GM18499 (cell line): ENCODE results near the gene SLX4.
A peak's percentile ranks its signal among the peaks of the same experiment; 100 is the strongest.
"Not testable (repeated sequence)": the region's sequence is repeated elsewhere in the genome, so short reads cannot be mapped to it uniquely, and the experiment has no call there.

Source experiments
- ATAC-seq: cut with Tn5 transposase; IDR thresholded peaks from one replicate; pipeline ENCODE4 v1.9.1; 2021; ENCODE audit warnings: moderate number of reproducible peaks; ENCODE audit not compliant: insufficient read depth, unreplicated experiment

Gene SLX4

DNA sequence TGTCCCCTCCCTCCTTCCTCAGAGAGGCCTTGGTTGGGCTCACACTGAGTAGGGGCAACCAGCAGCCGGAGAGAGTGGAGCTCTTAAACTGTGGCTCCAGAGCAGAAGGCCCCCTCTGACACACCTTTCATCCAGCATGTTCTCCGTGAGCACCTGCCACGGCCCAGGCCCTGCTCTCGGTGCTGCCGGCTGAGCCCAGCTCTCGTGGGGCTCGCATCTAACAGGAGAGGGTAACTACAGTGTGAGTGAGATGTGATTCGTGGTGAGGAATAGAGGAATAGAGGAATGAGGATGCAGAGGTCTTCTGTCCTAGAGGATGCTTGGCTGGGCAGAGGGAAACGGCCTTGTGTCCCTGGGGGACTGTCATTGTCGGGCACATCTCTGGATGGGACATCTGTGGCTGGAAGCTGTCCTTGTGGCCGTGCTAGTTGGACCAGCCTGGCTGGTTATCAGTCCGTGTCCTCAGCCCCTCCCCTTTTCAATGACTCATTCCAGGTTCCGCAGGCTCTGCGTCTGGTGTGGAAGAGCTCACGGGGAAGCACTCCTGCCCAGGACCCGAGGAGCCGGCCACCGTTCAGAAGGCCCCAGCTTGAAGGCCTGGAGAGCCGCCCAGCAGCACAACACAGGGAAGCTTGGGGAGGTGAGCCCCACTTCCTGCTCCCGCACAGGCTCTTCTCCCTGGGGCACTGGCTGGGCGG lies 31.1 kb upstream of the SLX4 start:
- no peak for ATAC-seq

DNA sequence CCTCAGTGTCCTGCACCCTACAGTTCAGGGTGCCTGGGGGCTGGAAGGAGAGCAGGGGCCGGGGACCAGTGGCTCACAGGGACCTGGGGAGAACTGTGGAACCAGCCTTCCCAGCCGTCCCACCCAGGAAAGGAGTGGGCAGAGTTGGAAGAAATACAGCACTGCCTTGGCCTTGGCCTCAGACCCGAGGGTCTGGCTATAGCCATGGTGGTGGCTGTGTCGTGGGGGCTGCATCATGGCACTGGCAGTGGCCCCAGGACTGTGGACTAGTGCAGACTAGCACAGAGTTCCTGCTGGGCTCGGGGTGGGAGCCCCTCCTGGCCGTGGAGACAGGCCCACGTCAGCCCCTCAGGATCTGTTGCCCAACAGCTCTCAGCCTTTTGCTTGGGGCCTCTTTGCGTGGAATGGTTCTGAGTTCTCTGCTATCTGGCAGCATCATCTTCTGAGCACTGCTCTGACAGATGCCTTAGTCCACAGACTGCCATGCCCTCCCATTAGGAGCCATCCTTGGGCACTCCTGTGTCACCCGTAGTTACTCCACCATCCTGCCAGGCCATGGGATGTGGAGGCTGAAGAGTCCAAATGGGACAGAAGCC lies 30.5 kb upstream of the SLX4 start:
- no peak for ATAC-seq

DNA sequence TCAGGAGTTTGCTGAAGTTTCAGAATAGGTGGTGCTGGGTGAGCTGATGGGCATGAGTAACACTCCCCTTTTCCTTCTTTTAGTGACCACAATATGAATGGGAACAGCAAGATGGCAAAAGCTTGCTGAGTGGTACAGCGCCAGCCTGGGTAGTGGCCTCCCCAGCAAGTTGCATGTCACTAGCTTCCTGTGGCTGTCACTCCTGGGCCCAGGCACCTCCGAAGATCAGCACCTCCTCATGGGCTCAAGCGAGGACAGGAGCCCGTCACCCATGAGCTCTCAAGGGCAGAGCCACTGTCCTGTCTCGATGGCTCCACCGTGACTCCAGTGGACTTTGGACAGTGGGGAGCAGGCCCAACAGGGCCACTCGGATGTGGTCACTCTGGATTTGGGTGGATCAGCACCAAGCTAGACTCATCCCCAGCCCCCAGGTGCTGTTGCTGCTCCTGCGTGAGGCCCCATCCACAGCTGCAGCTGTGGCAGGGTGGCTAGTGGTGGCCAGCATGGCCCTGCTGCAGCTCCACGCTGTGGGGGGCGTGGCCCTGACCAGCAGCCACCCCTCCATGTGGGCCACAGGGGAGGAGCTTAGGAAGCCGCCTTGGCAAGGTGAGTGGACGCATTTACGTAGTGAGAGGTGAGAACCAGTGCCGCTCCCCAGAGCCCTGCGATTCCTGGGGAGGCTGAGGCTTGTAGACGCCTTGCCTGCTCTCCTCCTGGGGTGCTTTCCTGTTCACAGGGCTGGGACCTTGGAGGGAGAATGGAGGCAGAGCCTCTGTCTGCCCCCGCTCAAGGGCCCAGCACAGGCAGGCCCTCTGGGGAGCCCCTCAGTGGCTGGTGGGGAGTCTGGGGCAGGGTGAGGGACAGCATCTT lies 29.5 kb upstream of the SLX4 start:
- no peak for ATAC-seq

DNA sequence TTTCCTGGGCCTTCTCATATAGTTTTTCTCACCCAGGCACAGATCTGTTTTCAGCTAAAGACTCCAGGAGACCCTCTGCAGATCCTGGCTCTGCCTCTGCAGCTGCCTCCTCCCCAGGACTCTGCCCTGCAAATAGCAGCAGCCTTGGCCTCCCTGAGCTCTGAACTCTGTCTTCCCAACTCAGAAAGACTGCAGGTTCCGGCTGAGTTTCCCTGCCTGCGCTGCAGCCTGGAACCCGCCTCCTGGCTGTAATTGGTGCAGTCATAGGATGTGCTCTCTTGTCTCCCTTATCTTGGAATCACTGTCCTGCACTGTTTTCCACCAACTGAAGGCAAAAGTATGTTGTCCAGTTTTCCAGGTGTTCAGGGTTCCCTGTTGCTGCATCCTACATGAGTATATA lies 28.8 kb upstream of the SLX4 start:
- ATAC-seq = no peak

DNA sequence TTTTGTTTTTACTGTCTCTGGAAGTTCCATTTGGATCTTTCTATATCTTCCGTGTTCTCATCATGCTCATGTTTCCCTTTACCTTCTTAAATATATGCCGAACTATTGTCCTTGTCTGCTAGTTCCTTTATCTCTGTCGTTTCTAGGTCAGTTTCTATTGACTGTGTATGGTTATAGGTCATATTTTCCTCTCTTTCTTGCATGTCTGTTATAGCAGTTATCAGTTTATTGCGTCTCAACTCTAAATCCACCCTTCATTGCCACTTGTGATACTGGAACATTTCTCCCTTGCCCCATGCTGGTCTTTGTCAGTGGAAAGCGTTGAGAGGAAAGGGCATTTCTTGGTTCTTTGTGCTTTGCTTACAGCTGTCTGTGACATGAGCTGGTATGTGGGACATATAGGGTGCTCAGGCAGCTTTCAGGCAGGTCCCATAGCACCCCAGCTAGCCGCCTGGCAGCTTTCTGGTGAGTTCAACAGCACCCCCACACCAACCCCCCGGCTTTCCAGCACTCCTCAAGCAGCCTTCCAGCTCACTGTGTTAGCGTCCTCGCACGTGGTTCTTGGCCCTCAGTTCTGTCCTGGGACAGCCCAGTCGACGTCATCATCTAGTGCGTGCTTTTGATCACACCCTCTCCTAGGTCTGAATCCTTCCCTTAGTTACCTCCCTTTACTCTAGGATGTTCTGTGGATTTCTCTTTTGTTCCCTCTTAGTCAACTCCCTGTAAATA lies 27.7 kb upstream of the SLX4 start:
- no peak for ATAC-seq

DNA sequence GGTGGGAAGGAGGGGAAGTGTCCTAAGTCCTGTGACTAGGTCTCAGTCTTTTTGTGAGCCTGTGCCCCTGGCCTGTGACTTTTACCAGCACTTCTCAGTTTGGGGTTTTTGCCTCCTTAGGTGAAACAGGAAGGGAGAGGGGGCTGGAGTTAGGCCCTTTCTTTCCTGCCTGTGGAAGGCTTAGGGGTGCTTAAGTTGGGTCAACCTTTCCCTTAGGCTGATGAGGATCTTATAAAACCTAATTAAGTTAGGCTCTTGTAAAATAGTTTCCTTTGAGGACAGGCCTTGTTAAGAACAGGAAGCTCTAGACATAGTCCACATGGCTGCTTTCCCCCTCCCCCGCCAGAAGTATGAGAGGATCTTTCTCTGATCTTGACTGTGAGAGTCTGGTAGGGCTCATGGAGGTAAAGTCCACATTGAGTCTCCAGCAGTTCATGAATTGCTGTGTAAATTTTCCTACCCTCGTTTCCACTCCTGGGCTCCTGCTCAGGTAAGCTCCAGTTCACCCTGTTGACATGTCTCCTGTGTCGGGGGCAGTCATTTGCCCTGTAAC lies 26.0 kb upstream of the SLX4 start:
- no peak for ATAC-seq

DNA sequence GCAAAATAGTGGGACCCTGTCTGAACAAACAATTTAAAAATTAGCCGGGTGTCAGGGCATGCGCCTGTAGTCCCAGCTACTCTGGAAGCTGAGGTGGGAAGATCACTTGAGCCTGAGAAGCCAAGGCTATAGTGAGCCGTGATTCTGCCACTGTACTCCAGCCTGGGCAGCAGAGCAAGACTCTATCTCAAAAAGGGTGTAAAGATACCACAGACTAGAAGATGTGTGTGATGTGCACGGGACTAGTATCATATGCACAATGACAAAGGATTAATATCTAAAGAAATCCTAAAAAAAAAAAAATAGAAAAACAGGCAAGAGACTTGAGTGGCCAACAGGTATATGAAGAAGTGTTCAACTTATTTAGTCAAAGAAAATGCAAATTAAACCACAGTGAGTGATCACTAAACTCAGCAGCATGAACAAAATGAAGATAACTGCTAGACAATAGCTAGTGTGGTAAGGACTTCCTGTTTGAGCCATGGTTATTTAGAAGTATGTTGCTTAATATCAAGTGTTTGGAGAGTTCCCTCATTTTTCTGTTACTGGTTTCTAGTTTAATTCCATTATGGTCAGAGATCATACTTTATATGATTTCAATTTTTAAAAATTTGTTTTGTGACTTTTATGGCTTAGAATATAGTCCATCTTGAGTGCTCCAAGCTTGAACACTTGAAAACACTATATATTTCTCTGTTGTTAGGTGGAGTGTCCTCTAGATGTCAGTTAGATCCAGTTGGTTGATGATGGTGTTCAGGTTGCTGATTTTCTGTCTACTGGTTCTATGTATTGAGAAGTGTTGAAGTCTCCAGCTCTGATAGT lies 14.7 kb upstream of the SLX4 start:
- ATAC-seq = peak; percentile 53

DNA sequence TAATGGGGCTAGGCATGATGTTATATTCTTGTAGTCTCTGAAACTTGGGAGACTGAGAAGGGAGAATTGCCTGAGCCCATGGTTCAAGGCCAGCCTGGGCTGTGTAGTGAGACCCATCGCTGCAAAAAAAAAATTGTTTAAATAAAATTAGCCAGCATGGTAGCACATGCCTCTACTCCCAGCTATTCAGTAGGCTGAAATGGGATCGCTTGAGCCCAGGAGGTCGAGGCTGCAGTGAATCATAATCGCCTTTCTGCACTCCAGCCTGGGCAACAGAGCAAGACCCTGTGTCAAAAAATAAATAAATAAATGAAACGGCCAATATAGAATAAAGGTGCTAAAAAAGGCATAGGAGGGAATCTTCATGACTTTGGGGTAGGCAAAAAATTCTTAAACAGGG lies 13.9 kb upstream of the SLX4 start:
- no peak for ATAC-seq

DNA sequence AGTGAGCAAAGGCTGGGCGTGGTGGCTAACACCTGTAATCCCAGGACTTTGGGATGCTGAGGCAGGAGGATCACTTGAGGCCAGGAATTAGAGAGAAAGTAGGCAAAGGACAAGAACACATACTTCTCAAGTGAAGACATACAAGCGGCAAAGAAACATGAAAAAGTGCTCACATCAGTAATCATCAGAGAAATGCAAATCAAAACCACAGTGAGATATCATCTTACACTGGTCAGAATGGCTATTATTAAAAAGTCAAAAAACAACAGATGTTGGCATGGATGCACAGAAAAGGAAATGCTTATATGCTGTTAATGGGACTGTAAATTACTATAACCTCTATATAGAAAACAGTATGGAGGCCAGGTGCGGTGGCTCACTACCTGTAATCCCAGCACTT lies 12.2 kb upstream of the SLX4 start:
- ATAC-seq = no peak

DNA sequence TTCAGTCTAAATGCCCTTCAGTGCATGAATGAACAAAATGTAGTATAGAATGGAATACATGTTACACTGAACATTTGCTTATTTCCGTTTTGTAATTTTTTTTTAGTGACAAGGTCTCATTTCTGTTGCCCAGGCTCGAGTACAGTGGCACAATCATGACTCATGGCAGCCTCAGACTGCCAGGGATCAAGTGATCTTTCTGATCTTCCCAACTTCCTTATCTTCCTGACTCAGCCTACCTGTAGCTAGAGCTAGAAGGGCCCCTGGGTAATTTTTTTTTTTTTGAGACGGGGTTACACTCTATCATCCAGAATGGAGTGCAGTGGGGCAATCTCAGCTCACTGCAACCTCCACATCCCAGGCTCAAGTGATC lies 7.3 kb upstream of the SLX4 start:
- no peak for ATAC-seq

DNA sequence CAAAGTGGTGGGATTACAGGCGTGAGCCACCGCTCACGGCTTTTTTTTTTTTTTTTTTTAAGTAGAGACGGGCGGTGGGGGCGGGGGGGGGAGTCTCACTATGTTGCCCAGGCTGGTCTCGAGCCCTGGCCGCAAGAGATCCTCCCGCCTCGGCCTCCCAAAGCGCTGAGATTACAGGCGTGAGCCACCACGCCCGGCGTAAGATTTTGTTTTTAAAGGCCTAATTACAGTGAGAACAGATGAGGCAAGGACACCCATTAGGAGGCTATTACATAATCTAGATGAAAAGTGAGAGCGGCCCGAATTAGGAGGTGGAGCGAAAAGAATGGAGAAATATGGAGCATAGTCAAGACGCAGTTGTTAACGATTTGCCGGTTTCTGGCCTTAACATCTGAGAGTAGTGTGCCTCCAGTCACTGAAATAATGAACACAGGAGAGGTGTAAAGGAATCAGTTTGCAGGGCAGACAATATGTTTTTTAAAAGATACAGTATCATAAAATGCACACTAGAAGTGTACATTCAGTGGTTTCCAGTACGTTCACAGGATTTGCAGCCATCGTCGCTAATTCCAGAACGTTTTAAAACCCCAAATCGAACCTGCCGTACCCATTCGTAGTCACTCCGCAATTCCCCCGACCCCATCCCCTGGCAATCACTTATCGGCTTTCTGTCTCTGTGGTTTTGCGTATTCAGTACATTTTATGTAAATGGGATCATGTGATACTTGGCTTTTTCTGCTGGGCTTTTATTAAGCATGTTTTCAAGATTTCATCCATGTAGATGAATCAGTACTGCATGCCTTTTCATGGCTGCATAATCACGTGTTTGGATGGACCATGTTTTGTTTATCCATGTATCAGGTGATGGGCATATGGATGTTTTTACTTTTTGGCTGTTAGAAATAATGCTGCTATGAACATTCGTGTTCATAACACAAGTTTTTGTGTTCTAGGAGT lies 1.4 kb upstream of the SLX4 start:
- no peak for ATAC-seq

DNA sequence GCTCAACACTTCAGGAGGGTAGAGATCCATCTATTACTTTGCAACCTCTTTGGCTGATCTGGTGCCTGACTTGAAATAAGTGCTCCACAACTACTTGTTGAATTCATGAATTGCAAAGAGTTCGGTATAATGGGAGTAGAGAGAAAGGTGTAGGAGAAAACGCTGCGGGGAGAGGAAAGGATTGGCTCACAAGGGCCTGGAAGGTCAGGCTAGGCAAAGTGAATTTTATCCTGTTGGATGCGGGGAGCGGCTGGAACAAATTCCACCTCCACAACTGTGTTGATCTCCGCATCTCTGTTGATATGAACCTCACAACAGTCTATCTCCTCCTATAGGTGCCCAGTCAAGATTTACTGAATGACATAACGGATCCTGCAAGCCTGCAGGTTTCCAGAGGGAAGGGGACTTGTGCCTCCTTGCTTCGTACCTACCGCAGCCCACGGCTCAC lies 684 bp downstream of the SLX4 start:
- no peak for ATAC-seq

DNA sequence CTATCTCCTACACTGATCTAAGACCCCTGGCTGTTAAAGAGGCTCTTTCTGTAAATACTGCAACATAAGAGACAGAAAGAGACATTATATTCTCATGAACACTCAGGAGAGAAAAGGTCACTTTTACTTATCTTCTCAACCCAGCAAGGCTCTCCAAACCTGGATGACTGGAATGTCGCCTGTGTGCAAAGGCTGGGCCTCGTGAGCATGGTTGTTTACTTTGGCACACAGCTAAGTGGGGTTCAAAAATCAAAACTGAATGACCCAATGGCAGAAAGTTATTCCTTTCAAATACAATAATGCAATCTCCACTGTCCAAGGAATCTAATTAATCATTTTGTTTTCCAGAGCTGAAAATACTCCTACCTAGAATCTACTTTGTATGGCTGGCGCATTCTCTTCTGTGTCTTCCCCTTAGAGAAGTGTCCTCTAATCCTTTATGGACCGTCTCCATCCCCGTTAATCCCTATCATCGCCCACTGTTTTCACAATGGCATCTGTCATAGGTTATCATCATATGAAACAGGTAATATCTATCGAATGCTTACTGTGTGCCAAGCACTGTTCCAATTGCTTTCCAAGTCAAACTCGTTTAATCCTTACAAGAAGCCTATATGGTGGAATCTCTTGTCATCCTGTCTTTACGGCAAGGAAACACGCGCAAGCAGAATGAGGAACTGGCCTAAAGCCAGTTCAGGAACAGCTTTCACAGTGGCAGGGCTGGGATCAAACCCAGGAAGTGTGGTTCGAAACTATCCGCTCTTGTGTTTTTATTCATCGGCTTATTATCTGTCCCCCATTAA lies 1.3 kb downstream of the SLX4 start:
- no peak for ATAC-seq

DNA sequence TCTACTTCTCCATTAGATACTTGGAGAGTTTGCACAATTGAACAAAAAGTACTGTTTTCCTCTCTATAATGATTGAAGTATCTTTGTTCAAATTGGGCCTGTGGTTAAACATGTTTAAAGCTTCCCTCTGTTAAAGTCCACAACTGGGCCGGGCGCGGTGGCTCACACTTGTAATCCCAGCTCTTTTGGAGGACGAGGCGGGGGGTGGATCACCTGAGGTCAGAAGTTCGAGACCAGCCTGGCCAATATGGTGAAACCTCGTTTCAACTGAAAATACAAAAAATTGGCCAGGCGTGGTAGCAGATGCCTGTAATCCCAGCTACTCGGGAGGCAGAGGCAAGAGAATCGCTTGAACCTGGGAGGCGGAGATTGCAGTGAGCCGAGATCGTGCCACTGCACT lies 2.4 kb downstream of the SLX4 start:
- ATAC-seq = not testable (repeated sequence)

DNA sequence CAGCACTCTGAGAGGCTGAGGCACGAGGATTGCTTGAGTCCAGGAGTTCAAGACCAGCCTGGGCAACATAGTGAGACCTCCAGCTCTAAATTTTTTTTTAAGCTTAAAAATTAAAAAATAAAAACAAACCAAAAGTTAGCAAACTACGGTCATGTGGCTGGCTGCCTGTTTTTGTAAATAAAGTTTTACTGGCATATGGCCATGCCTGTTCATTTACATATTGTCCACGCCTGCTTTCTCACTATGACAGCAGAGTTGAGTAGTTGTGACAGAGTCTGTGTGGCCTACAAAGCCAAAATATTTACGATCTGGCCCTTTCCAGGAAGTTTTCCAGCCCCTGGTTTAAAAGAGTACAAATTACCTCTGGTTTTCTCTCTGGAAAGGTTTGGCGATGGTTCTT lies 3.3 kb downstream of the SLX4 start:
- ATAC-seq = no peak

DNA sequence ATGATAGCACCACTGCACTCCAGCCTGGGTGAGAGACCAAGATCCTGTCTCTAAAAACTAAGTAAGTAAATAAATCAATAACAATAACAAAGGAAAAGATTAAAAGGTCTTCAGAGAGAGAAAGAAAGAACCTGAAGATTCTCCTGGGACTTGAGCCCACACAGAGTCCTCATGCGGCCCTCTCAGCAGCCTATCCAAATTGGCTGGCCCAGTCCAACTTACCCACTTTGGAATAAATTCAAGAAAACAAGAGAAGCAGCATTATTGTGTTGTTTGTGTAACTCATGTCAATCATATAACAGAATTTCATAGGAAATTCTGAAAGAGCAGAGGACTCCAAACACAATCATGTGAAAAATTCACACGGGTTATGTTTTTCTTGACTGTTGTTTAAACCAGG lies 3.8 kb downstream of the SLX4 start:
- no peak for ATAC-seq

DNA sequence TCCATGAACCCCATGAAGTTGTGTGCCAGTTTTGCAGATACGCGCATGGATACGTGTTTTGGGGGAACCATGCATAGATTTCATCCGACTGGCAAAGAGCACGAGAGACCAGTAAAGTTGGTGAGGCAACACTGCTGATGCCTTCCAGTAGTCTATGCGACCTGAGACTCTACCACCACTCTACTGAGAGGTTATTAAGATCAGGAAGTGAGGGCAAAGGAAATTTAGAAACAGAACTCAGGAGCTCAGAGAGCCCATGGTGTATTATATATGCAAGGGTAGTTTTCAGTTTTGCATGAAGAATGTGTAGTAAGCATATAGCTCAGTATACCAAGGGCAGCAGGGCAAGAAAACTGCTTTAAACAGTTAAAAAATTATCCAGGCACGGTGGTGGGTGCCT lies 4.2 kb downstream of the SLX4 start:
- no peak for ATAC-seq

DNA sequence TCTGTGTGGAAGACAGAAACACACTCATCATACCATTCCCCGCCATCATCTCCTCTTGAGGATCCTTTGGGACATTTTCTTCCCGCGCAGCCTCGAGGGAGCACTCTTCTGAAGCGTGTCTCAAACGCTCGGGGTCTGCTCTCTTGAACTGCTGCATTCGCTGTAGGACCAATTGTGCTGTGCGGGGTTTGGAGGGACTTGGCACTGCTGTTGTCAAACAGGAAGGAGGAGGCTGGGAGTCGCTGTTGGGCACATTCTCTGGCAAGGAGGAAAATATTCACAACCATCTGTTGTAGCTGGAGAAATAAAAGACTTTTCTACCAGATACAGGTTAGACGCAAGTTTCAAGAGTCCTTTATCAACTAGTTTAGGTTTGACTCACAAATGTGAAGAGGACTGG lies 5.0 kb downstream of the SLX4 start:
- no peak for ATAC-seq
